Measurements from ENCODE around the gene RAD9A.

GRCh38 chr11:67370351-67371076 lies 21.3 kb upstream of the RAD9A start:
- TF ChIP-seq EZH2 (IDR thresholded peaks at IDR 0.05), result no peak
- no peak for TF ChIP-seq POLR2AphosphoS5 (IDR thresholded peaks at IDR 0.05; ENCODE audit: borderline replicate concordance, low read depth, low read length)
